Left lobe of liver (tissue), 2 donors: Measurements from ENCODE around the gene OR52H1. TPM values are rescaled to one million over a fixed set of nuclear protein-coding genes. Genes with fewer than 3 reads are reported as not detected.

Source experiments
- ATAC-seq: fragments of 200-7000 bp; cut with Tn5 transposase; one replicate; pipeline ENCODE4 v1.9.1; 2020; ENCODE audit warnings: mild to moderate bottlenecking, moderate library complexity
- DNase-seq: peaks from one replicate; pipeline ENCODE4 v3.0.0-alpha.2; 2020; ENCODE audit warnings: low spot score
- total RNA-seq: library from RNA; stranded (reverse); gene quantifications from one replicate; pipeline ENCODE4 v1.2.1, GENCODE V29; 2021
- donor health status: DM: no; HTN: no; CAD: no; lungs with moderate emphysema.
- donor health status: DM: no; HTN: yes; CAD: no.

Gene OR52H1
- total RNA-seq, 1 donor from 2014 or later: 0.18 TPM

GRCh38 chr11:5536482-5536881 is 11.9 kb downstream of the OR52H1 start:
- no peak for ATAC-seq
- no peak for DNase-seq

DNA sequence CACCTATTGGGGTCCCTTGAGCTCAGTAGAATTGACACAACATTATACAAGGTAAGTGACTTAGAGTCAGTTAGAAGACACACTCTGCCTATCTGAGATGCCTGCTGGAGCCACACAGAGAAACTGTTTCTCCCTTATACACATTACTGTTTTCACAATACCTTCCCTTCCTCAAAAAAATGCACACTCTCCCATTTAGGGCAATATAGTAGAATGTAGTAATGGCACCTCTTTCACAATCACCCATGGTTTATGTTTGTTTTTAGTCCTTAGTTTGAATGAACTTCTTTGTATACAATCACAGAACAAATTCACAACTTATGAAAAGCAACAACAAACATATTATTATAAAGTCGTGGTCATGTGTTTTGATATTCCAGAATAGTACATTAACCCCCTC is 14.3 kb downstream of the OR52H1 start:
- ATAC-seq (no peak), DNase-seq (no peak)

DNA sequence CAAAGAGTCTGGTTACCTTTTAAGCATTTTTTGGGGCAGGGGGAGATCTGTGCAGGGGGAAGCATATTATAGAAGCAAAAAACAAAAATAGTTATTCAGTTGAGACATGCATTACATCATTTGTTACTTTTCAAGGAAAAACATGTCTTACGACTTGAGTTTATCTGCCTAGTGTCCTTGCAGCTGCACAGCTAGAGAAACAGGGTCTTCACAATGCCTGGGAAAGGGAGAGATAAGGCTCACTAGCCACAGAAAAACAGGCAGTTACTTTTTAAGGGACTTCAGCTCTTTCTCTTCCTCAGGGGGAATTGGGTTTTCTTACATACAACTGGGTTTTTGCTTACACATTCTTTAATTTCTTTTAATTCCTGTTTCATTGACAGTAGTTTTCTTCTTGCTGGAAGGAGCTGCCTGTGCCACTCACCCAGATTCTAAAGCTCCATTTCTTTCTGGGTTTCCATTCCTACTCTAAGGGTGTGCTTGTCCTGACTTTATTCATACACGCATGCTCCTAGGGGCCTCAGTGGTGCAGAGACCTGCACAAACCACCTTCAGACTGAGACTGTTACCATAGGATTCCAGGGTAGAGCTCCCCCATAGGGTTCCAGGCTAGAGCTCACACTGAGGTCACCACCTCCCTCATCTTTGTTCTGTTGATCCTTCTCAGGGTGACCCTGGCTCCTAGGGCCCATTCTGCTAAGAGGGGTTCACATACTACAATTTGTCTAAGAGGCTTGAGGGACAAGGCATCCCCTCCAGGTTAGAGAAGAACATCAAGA is 17.1 kb downstream of the OR52H1 start:
- ATAC-seq: no peak
- DNase-seq: no peak

DNA sequence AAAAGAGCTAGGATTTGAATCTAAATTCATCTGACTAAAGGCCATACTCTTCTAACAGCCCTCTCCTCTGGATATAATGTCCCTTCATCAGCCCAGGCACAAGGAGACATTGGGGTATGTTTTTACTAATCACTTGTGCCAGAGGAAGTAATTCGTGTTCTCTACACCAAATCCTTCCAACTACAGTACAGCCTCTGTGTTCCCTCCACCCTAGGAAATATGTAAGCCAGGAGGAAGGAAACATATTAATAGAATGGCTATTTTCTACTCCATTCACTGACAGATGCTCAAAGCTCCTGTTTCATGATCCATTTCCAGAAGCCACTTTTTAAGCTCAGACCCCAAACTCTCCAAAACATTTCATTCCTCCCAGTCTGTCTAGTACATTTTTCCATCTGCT is 19.8 kb downstream of the OR52H1 start:
- DNase-seq (no peak), ATAC-seq (no peak)

GRCh38 chr11:5527716-5528115 is 20.6 kb downstream of the OR52H1 start:
- ATAC-seq: no peak
- no peak for DNase-seq

DNA sequence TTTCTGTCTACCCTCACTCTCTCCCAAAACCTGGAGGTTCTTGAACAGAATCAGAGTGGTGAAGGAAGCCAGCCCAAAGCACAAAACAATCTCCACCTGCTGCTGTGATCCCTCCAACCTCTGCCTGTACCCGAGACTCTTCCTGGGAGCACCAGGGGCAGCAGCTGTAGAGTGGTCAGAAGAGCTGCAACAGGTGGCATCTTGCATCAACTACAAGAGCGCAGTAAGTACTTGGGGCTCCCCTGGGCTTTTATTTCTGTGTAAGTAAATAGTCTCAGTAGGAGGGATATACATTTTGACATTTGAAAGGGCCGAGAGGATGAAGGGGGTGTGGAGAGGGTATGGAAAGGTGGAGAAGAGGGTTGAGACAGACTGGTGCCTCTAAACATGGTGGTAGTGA is 23.6 kb downstream of the OR52H1 start:
- DNase-seq: no peak
- ATAC-seq: no peak

GRCh38 chr11:5522308-5522707 is 26.0 kb downstream of the OR52H1 start:
- no peak for ATAC-seq

DNA sequence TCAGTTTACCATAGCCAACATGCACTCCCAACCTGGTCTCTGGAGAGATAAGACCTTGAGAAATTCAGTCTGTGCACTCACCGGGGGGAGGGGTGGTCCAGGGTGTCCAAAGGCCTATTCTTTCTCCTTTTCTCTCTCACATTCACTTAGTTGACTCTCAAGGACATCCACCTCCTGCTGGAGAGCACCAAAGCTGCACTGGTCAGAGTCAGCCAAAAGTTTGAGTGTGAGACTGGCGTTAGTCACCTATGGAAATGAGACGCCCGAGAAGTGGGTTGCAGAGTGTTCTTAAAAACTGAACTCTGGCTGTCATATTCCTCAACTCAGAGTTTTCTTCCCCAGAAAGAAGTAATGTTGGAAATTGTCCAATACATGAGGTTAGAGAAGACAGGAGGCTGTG is 26.8 kb downstream of the OR52H1 start:
- no peak for ATAC-seq

More at GRCh38 chr11:5522308-5522707, 26.0 kb downstream of the OR52H1 start:
- no peak for DNase-seq

DNA sequence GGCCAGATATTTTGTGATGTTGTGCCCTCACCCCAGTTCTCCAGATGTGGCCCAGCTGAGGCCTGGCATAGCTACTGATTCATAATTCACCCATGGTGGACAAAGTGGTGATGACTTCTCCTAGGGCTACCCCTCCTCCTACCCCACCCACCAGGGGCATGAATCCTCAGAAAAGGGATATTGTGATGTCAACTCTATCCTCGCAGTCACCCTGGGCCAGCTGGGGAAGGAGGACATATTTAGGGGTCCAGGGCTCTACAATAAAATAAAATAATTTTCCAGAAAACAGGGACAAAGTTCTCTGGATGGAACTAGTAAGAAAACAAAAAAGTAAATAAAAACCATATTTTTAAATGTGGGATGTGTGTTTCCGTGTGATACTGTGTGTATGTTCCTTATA is 31.7 kb downstream of the OR52H1 start, which contains the start of gene UBQLNL:
TSS of gene UBQLNL (minus strand) at position 101 of the 400 bp plus-strand sequence. CDS start 258 bp downstream, outside the sequence.
- DNase-seq (no peak), ATAC-seq (no peak)

More for the DNA sequence above, 26.8 kb downstream of the OR52H1 start:
- no peak for DNase-seq

GRCh38 chr11:5514841-5515240 is 33.5 kb downstream of the OR52H1 start:
- DNase-seq (no peak), ATAC-seq (no peak)

DNA sequence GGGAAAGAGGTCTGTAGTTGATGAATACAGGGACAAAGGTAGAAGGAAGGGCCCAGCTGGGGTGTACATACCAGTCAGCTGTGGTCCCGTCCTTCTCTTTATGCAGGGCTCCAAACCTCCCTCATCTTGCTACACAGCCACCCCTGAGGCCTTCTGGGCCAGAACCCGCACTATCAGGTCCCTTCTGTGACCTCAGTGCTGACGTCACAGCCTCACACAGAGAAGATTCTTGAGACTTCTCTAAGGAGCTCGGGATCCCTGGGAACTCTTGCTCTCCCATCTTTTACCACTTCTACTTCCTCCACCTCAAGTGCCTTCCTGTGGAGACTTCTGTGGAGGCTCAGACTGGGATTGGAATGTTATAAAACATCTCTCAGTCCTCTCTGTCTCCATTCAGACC is 38.5 kb downstream of the OR52H1 start, which contains the start of gene UBQLN3:
TSS of gene UBQLN3 (minus strand) at position 155 of the 400 bp plus-strand sequence. CDS start 399 bp downstream, outside the sequence.
- ATAC-seq (no peak), DNase-seq (no peak)

DNA sequence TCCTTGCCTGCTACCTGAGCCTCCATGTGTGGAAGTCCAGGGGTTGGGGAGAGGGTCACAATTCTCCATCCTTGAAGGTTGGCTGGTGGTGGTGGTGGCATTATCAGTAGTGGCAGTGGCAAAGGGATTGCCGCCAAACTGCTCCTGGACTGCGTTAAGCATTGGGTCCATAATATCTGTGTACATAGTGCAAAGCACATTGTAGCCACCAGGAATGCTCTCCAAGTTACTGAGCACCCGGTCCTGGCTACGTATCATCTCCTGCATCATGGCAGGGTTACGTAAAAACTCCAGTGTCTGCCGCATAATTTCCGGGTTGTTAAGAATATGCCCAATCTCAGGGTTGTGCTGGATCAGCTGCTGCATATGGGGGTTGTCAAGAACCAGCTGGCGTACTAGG is 39.7 kb downstream of the OR52H1 start:
- ATAC-seq (no peak), DNase-seq (no peak)

GRCh38 chr11:5507933-5508305 is 40.4 kb downstream of the OR52H1 start:
- ATAC-seq (no peak), DNase-seq (no peak)

- DNase-seq: no peak
- ATAC-seq: no peak
These were observed 41.0 kb downstream of the OR52H1 start for GRCh38 chr11:5507177-5507932.

DNA sequence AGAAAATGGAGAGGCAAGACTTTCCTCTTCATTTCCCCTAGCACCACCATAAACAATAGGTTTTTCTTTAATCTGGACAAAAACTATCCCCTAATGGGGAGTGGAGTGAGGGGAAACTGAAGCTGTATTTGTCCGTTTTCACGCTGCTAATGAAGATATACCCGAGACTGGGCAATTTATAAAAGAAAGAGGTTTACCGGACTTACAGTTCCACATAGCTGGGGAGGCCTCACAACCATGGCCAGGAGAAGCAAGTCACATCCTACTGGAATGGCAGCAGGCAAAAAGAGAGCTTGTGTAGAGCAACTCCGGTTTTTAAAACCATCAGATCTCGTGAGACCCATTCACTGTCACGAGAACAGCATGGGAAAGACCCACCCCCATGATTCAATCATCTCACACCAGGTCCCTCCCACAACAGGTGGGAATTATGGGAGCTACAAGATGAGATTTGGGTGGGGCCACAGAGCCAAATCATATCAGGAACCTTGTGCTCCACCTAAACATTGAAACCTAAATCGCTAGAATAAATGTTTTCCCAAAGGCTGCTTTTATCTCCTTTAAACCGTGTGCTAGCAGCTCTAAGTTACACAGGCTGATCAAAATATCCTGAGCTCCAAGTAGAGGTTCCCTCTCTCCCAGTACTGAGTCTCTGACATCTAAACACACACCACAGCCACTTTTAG is 42.8 kb downstream of the OR52H1 start:
- no peak for ATAC-seq
- DNase-seq: no peak

DNA sequence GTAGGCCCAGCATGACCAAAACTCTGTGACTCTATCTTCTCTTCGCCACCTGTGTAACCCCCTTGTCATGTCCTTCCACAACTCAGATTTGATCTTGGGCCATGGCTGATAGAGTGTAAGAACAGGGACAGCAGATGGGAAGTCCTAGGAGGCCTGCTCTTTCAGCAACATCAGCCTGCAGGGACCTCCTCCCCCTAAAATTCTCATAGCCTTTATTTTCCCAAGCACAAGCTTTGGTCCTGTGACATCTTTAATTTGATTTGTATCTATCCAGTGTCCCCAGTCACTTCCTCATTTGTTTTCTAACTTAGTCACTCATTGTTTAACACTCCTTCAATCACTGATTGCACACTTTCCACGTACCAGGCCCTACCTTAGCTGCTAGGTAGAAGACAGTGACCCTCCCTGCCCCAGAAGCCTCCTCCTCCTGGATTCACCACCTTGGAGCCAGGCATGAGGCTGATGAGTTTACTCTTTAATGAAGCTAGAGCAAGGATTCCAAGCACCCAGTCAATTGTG is 43.9 kb downstream of the OR52H1 start:
- ATAC-seq (no peak), DNase-seq (no peak)

DNA sequence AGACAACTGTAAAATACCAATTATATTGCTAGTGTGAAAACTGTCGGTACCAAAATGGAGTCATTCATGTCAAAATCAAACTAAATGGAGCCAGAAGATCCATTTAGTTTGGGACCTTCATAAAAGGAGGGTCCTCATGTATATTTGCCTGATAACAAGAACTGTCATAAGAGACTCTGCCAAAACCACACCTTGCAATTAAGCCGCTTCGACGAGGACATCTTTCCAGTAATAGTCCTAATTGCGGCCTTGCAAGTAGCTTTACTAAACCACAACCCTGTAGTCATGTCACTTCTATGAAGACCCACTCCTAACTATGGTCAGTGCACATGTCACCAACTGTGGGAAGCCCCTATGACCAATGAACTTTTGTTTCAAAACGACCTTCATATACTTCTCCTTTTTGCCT is 47.9 kb downstream of the OR52H1 start:
- ATAC-seq (no peak), DNase-seq (no peak)

- DNase-seq: no peak
- no peak for ATAC-seq
These were observed 48.7 kb downstream of the OR52H1 start for GRCh38 chr11:5499671-5500070.
